ENCODE data around the gene TSPAN9. TPM values are rescaled to one million over a fixed set of nuclear protein-coding genes. Genes with fewer than 3 reads are reported as not detected.

The TSPAN9 gene
- total and polyA plus RNA-seq, 8 donors, result 1.4 to 58.3 (median 7.9) TPM

DNA sequence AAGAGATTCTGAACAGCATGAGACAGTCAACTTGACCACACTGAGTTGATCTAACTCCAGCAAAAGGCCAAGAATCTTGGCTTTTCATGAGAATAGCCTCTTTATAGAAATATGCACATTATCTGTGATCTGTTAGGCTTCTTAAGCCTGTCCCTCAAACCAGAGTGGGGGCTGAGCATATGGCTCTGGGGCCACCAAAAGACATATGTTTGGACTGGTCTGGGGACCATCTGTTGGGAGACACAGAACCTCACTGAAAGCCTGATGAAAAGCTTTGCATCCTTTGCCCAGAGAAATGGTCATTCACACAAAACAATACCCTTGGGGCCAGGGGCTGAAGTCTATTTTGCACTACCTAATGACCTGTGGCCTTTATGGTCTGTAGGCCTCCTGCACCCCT is 248.6 kb downstream of the TSPAN9 start:
- H3K36me3 ChIP-seq, result no peaks in the 10 kb centered on the region
- no peaks in the 10 kb centered on the region for H3K9me3 ChIP-seq
- intact Hi-C loops (cut with DNase I; ENCODE audit: low total_unique reads), result no loop called here
- H3K4me1 ChIP-seq, result no peaks in the 10 kb centered on the region
- H3K27ac ChIP-seq, result no peak overlapping the region
- TF ChIP-seq POLR2AphosphoS5 (IDR thresholded peaks at IDR 0.05), result no peak
- H3K27me3 ChIP-seq, result no peaks in the 10 kb centered on the region
- DNase-seq, result no peak
- H3K4me3 ChIP-seq, result no peak overlapping the region

DNA sequence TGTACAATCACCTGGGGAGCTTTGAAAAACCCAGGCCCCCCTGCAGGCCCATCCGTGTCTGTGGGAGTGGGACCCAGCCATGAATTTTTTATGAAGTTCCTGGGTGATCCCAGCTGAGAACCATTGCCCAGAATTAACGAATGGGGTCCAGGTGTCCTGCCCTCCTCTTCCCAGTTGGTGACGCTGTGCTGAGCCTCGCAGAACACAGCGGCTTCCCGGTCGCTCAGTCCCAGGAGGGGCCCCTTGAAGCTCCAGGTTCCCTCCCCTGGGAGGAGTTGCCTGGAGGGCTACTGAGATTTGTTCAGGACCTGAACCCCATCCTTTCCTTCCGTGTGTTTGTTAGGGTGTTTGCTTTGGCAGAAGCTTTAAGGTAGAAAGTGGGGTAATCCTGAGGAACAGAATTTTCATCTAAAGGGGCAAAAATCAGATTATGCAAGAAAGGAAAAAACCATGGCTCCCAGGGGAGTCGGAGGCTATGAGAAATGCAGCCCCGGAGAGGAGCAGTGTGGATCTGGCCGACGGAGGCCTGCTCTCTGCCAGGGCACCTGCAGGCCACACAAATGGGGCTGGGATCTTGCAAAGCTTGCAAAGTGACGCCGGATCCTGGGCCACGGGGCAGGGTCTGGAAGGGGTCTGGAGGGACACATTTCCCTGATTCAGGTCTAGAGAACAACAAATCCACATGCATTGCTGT is 249.1 kb downstream of the TSPAN9 start:
- intact Hi-C loops (cut with DNase I; ENCODE audit: low total_unique reads), result no loop called here
- Histone ChIP-seq H3K9me3 (no peaks in the 10 kb centered on the region), H3K4me3 (no peak overlapping the region), H3K27ac (no peak overlapping the region), H3K27me3 (no peaks in the 10 kb centered on the region), H3K4me1 (no peaks in the 10 kb centered on the region), H3K36me3 (no peaks in the 10 kb centered on the region)
- TF ChIP-seq CTCF (IDR thresholded peaks at IDR 0.05), result no peak
- no peak for TF ChIP-seq POLR2AphosphoS5 (IDR thresholded peaks at IDR 0.05)
- TF ChIP-seq POLR2A (IDR thresholded peaks at IDR 0.05), result no peak
- TF ChIP-seq EP300 (IDR thresholded peaks at IDR 0.05), result no peak
- WGBS, 5 donors, result 58 to 75% (median 65%) methylated on average over 12 to 15 of the region's 15 CpGs
- no peak for DNase-seq

- no peaks in the 10 kb centered on the region for H3K9me3 ChIP-seq
- 78 to 88% (median 86%) methylated on average over 15 to 17 of the region's 17 CpGs for WGBS, 5 donors
- H3K4me3 ChIP-seq, result no peak overlapping the region
- intact Hi-C loops (cut with DNase I; ENCODE audit: low total_unique reads), result no loop called here
- TF ChIP-seq POLR2AphosphoS5 (IDR thresholded peaks at IDR 0.05) (no peak), CTCF (IDR thresholded peaks at IDR 0.05) (no peak), EP300 (IDR thresholded peaks at IDR 0.05) (no peak), POLR2A (IDR thresholded peaks at IDR 0.05) (no peak)
- H3K36me3 ChIP-seq, result no peaks in the 10 kb centered on the region
- no peak overlapping the region for H3K27ac ChIP-seq
- no peaks in the 10 kb centered on the region for H3K27me3 ChIP-seq
- DNase-seq, result no peak
- H3K4me1 ChIP-seq, result no peaks in the 10 kb centered on the region
Measured at GRCh38 chr12:3326850-3327780, 249.9 kb downstream of the TSPAN9 start.

- no peaks in the 10 kb centered on the region for H3K9me3 ChIP-seq
- H3K4me1 ChIP-seq, result no peaks in the 10 kb centered on the region
- no peaks in the 10 kb centered on the region for H3K36me3 ChIP-seq
- H3K4me3 ChIP-seq, result no peak overlapping the region
- no peak overlapping the region for H3K27ac ChIP-seq
- H3K27me3 ChIP-seq, result no peaks in the 10 kb centered on the region
- DNase-seq, result no peak
- WGBS, 5 donors, result 57 to 83% (median 60%) methylated on average over 4 of the region's 4 CpGs
- TF ChIP-seq EP300 (IDR thresholded peaks at IDR 0.05), result no peak
- TF ChIP-seq POLR2AphosphoS5 (IDR thresholded peaks at IDR 0.05), result no peak
- no peak for TF ChIP-seq CTCF (IDR thresholded peaks at IDR 0.05)
- TF ChIP-seq POLR2A (IDR thresholded peaks at IDR 0.05), result no peak
- intact Hi-C loops (cut with DNase I; ENCODE audit: low total_unique reads), result no loop called here
Measured at GRCh38 chr12:3328081-3328480, 250.9 kb downstream of the TSPAN9 start.
